Measurements from ENCODE around the gene SDHAF2. TPM values are rescaled to one million over a fixed set of nuclear protein-coding genes. Genes with fewer than 3 reads are reported as not detected.

SDHAF2 gene
- total and polyA plus RNA-seq, 2 of the 13 experiments (the other 11 are each of a cell fraction or from before 2014, with no cell fraction given), result 44.2 to 70.4 TPM

DNA sequence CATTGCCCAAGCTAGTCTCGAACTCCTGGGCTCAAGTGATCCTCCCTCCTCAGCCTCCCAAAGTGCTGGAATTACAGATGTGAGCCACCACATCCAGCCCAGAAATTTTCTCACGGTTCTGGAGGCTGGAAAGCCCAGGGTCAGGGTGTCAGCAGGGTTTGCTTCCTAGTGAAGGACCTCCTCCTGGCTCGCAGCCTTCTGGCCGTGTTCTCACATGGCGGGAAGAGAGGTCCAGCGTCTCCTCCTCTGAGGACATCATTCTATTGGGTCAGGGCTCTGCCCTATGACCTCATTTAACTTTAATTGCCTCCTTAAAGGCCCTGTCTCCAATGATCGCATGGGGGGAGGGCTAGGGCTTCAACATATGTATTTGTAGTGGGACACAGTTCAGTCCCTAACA, 38.1 kb downstream of the SDHAF2 start:
- FAIRE-seq (no peak), ATAC-seq (no peak), DNase-seq (ENCODE audit: low spot score) (no peak)
- no peak overlapping the region for H3K27ac ChIP-seq (ENCODE audit: extremely low read length, insufficient read depth, low read length)
- H3K4me3 ChIP-seq (replicated peaks in 1 of 3; ENCODE audit: insufficient read depth in 1 of 3, low read depth in 2 of 3, low read length in 3 of 3), result no peak overlapping the region
- TF ChIP-seq SMAD1 (CRISPR knock-in tag; IDR thresholded peaks at IDR 0.05; ENCODE audit: borderline replicate concordance, low read depth) (no peak), KLF6 (CRISPR knock-in tag; IDR thresholded peaks at IDR 0.05) (no peak), TP53 (CRISPR knock-in tag; conservative IDR thresholded peaks at IDR 0.05) (no peak), ONECUT2 (CRISPR knock-in tag; IDR thresholded peaks at IDR 0.05) (no peak), MAFG (CRISPR knock-in tag; IDR thresholded peaks at IDR 0.05) (no peak), EHMT2 (IDR thresholded peaks at IDR 0.05; ENCODE audit: borderline replicate concordance, low read depth, low read length) (no peak), ZNF616 (CRISPR knock-in tag; IDR thresholded peaks at IDR 0.05; ENCODE audit: low read depth) (no peak), ZBTB7B (CRISPR knock-in tag; IDR thresholded peaks at IDR 0.05) (no peak), SRSF1 (optimal IDR thresholded peaks at IDR 0.05; ENCODE audit: low read depth, low read length) (no peak), FOXA1 (IDR thresholded peaks at IDR 0.05) (no peak), FOXA1 (CRISPR knock-in tag; IDR thresholded peaks at IDR 0.05) (no peak)
- TF ChIP-seq, protein P1, sequence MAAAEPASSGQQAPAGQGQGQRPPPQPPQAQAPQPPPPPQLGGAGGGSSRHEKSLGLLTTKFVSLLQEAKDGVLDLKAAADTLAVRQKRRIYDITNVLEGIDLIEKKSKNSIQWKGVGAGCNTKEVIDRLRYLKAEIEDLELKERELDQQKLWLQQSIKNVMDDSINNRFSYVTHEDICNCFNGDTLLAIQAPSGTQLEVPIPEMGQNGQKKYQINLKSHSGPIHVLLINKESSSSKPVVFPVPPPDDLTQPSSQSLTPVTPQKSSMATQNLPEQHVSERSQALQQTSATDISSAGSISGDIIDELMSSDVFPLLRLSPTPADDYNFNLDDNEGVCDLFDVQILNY (CRISPR knock-in tag; conservative IDR thresholded peaks at IDR 0.05), result no peak
- TF ChIP-seq, protein P2, sequence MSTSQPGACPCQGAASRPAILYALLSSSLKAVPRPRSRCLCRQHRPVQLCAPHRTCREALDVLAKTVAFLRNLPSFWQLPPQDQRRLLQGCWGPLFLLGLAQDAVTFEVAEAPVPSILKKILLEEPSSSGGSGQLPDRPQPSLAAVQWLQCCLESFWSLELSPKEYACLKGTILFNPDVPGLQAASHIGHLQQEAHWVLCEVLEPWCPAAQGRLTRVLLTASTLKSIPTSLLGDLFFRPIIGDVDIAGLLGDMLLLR (CRISPR knock-in tag; IDR thresholded peaks at IDR 0.05), result no peak
- TF ChIP-seq, protein P3, sequence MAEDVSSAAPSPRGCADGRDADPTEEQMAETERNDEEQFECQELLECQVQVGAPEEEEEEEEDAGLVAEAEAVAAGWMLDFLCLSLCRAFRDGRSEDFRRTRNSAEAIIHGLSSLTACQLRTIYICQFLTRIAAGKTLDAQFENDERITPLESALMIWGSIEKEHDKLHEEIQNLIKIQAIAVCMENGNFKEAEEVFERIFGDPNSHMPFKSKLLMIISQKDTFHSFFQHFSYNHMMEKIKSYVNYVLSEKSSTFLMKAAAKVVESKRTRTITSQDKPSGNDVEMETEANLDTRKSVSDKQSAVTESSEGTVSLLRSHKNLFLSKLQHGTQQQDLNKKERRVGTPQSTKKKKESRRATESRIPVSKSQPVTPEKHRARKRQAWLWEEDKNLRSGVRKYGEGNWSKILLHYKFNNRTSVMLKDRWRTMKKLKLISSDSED (CRISPR knock-in tag; IDR thresholded peaks at IDR 0.05), result no peak
- TF ChIP-seq, protein P4, sequence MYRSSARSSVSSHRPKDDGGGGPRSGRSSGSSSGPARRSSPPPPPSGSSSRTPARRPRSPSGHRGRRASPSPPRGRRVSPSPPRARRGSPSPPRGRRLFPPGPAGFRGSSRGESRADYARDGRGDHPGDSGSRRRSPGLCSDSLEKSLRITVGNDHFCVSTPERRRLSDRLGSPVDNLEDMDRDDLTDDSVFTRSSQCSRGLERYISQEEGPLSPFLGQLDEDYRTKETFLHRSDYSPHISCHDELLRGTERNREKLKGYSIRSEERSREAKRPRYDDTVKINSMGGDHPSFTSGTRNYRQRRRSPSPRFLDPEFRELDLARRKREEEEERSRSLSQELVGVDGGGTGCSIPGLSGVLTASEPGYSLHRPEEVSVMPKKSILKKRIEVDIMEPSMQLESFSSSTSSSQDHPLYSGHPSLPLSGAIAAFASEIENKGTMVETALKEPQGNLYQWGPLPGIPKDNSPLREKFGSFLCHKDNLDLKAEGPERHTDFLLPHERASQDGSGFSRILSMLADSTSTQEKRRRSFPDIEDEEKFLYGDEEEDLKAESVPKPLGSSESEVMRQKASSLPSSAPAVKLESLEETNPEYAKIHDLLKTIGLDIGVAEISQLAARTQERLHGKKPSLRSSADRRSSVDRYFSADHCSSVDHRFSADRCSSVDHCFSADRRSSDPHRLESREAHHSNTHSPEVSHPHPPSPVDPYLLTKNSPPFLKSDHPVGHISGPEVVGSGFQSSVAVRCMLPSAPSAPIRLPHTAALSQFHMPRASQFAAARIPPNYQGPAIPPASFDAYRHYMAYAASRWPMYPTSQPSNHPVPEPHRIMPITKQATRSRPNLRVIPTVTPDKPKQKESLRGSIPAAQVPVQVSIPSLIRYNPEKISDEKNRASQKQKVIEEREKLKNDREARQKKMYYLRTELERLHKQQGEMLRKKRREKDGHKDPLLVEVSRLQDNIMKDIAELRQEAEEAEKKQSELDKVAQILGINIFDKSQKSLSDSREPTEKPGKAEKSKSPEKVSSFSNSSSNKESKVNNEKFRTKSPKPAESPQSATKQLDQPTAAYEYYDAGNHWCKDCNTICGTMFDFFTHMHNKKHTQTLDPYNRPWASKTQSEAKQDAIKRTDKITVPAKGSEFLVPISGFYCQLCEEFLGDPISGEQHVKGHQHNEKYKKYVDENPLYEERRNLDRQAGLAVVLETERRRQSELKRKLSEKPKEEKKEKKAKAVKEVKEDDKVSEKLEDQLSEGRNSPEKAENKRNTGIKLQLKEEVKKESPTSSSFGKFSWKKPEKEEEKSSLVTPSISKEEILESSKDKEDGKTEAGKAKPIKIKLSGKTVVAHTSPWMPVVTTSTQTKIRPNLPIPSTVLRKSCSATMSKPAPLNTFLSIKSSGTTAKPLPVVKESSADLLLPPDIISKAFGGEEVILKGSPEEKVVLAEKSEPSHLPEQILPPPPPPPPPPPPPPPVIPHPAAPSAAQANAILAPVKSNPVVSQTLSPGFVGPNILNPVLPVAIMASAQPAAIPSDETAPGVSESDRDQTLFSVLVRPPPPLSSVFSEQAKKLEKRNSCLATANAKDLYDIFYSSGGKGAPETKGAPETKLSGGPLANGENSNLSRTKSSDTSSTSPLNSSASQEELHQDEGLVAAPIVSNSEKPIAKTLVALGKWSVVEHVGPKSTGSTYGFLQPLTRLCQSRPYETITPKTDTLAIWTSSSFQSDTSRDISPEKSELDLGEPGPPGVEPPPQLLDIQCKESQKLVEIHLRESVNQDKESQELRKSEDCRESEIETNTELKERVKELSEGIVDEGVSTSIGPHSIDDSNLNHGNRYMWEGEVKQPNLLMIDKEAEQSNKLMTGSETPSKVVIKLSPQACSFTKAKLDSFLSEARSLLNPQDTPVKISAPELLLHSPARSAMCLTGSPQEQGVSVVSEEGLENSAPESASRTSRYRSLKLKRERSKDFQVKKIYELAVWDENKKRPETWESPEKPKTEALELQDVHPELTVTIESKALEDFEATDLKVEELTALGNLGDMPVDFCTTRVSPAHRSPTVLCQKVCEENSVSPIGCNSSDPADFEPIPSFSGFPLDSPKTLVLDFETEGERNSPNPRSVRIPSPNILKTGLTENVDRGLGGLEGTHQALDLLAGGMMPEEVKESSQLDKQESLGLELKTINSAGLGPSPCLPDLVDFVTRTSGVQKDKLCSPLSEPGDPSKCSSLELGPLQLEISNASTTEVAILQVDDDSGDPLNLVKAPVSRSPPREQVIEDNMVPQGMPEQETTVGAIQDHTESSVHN (CRISPR knock-in tag; IDR thresholded peaks at IDR 0.05), result no peak
- H3K4me2 ChIP-seq (ENCODE audit: low read depth, low read length), result no peak overlapping the region
- intact Hi-C loops (cut with micrococcal nuclease; ENCODE audit: unreplicated experiment) (no loop called here), in situ Hi-C loops (cut with HindIII; ENCODE audit: extremely low pct_ligation_motif_present, low pct_unique_long_range_greater_than_20kb) (no loop called here)
- no peak overlapping the region for H2AFZ ChIP-seq (ENCODE audit: low read length)
- ChIA-PET CTCF (ENCODE audit: low intra/inter-chr PET ratio, low total read pairs) (no interaction called here), POLR2A (no interaction called here)
- no peaks in the 10 kb centered on the region for H4K20me1 ChIP-seq (ENCODE audit: insufficient read depth, low read length)
- no peaks in the 10 kb centered on the region for H3K9me3 ChIP-seq (ENCODE audit: low read length)
- 85% methylated on average over 7 of the region's 7 CpGs for WGBS (ENCODE audit: low lambda C conversion rate)
- H3K27me3 ChIP-seq (ENCODE audit: control insufficient read depth in 1 of 2, insufficient read depth in 2 of 2, low read length in 2 of 2), result no peaks in the 10 kb centered on the region
- H3K36me3 ChIP-seq (replicated peaks in 1 of 2; ENCODE audit: control insufficient read depth in 1 of 2, insufficient read depth in 2 of 2, low read length in 2 of 2), result no peaks in the 10 kb centered on the region
- BruUV-seq (replicated peaks), result no TSS peak
- no peak overlapping the region for H3K9ac ChIP-seq (ENCODE audit: insufficient read depth, low read depth, low read length)
- H3K79me2 ChIP-seq (ENCODE audit: insufficient read depth, low read length), result no peaks in the 10 kb centered on the region
- H3K4me1 ChIP-seq (ENCODE audit: insufficient read depth, low read length), result no peaks in the 10 kb centered on the region
